Panc1 (cell line): Measurements from ENCODE around the gene TBKBP1. TPM values are rescaled to one million over a fixed set of nuclear protein-coding genes. Genes with fewer than 3 reads are reported as not detected.
A peak's percentile ranks its signal among the peaks of the same experiment; 100 is the strongest.

Experiments used
- ATAC-seq: fragments of 200-7000 bp; cut with Tn5 transposase; 2 replicates; pipeline ENCODE4 v1.9.1; 2020; ENCODE audit warnings: mild to moderate bottlenecking, moderate library complexity
- BruUV-seq: library from RNA; stranded (reverse); fragments of 400-500 nt; replicated peaks from 2 replicates; lab custom pipeline; 2021; lab: Mats Ljungman, UMichigan
- CTCF ChIA-PET: fragments of 300-600 bp; sonication (Branson Sonifier 250); formaldehyde crosslinking; loops from one replicate; lab custom pipeline; 2022; ENCODE audit warnings: antibody characterized with exemption; lab: Charles Lee
- POLR2A ChIA-PET: fragments of 300-600 bp; sonication (Branson Sonifier 250); formaldehyde crosslinking; loops from one replicate; lab custom pipeline; 2022; ENCODE audit warnings: antibody characterized with exemption; lab: Charles Lee
- DNase-seq: peaks from one replicate; pipeline ENCODE4 v3.0.0-alpha.2; 2010; ENCODE audit warnings: low read depth, low spot score
- H3K27ac ChIP-seq: 2 replicates; pipeline ENCODE4 v1.5.1; 2011; ENCODE audit warnings: mild to moderate bottlenecking, low read length, inconsistent platforms
- H3K27me3 ChIP-seq: fragments of 200-500 bp; sonication (Bioruptor generic); 2 replicates; pipeline ENCODE4 v1.6.0; 2014; ENCODE audit warnings: low read length, inconsistent platforms; ENCODE audit not compliant: control insufficient read depth, insufficient read depth
- H3K36me3 ChIP-seq: fragments of 200-500 bp; sonication (Bioruptor generic); 2 replicates; pipeline ENCODE4 v1.5.1; 2014; ENCODE audit warnings: inconsistent platforms, mild to moderate bottlenecking, low read length, moderate library complexity; ENCODE audit not compliant: control insufficient read depth, insufficient read depth
- H3K4me1 ChIP-seq: 2 replicates; pipeline ENCODE4 v1.5.1; 2011; ENCODE audit warnings: inconsistent platforms, mild to moderate bottlenecking, low read length, moderate library complexity; ENCODE audit not compliant: control insufficient read depth, insufficient read depth
- H3K4me3 ChIP-seq, 2 experiments: 2 replicates each; pipeline ENCODE4 v1.5.1; 2011 to 2012; ENCODE audit warnings: low read depth in 2 of 2, low read length in 2 of 2, mild to moderate bottlenecking in 2 of 2, inconsistent platforms in 1 of 2, moderate library complexity in 1 of 2
- H3K9me3 ChIP-seq: fragments of 200-500 bp; sonication (Bioruptor generic); 2 replicates; pipeline ENCODE4 v1.5.1; 2014; ENCODE audit warnings: low read depth, mild to moderate bottlenecking, inconsistent platforms, low read length, moderate library complexity; ENCODE audit not compliant: control insufficient read depth, insufficient read depth
- POLR2AphosphoS5 ChIP-seq: IDR thresholded peaks from 2 replicates; pipeline ENCODE4 v1.6.1; 2012; ENCODE audit warnings: mild to moderate bottlenecking, low read depth, low read length, moderate library complexity
- SIN3A ChIP-seq: IDR thresholded peaks from 2 replicates; pipeline ENCODE4 v1.6.1; 2012; ENCODE audit warnings: low read depth, mild to moderate bottlenecking, low read length, moderate library complexity, borderline replicate concordance; ENCODE audit not compliant: insufficient read depth
- TCF7L2 ChIP-seq: IDR thresholded peaks from 2 replicates; pipeline ENCODE4 v1.6.1; 2011; ENCODE audit warnings: mild to moderate bottlenecking, low read depth, low read length, inconsistent platforms
- in situ Hi-C: cut with HindIII; loops from 2 replicates; pipeline ENCODE4 v1.10.0; 2016; ENCODE audit warnings: low sequenced_read_pairs, low pct_unique_long_range_greater_than_20kb
- intact Hi-C: fragments of 100-400 bp; cut with micrococcal nuclease; formaldehyde crosslinking; loops from one replicate; pipeline ENCODE4 v1.10.0; 2022; ENCODE audit not compliant: unreplicated experiment
- total RNA-seq: library from RNA; stranded (reverse); gene quantifications from one replicate; pipeline ENCODE4 v1.2.1, GENCODE V29; 2021; ENCODE audit not compliant: unreplicated experiment
- TF ChIP-seq, protein P1 (sequence below): fragments of 450-650 bp; IDR thresholded peaks from 2 replicates; pipeline ENCODE4 v1.5.1; 2017; ENCODE audit warnings: mild to moderate bottlenecking
- TF ChIP-seq, protein P2 (sequence below), 2 experiments: IDR thresholded peaks; 2 replicates each; pipeline ENCODE4 v1.6.1; 2011 to 2012; ENCODE audit warnings: low read depth in 2 of 2, control low read depth in 1 of 2, low read length in 1 of 2, mild to moderate bottlenecking in 1 of 2, moderate library complexity in 1 of 2; ENCODE audit not compliant: insufficient read depth in 1 of 2

TBKBP1 gene
- total RNA-seq, 1 experiment from 2014 or later, result 12.0 TPM

- CTCF ChIA-PET, result no interaction called here
- Histone ChIP-seq H3K27ac (no peak overlapping the region), H3K9me3 (no peaks in the 10 kb centered on the region), H3K36me3 (no peaks in the 10 kb centered on the region), H3K27me3 (no peaks in the 10 kb centered on the region), H3K4me3 (no peak overlapping the region), H3K4me1 (peaks cover 3% of the 10 kb centered on the region; the same call in 1 of the 2 replicates)
- TF ChIP-seq, protein P1, sequence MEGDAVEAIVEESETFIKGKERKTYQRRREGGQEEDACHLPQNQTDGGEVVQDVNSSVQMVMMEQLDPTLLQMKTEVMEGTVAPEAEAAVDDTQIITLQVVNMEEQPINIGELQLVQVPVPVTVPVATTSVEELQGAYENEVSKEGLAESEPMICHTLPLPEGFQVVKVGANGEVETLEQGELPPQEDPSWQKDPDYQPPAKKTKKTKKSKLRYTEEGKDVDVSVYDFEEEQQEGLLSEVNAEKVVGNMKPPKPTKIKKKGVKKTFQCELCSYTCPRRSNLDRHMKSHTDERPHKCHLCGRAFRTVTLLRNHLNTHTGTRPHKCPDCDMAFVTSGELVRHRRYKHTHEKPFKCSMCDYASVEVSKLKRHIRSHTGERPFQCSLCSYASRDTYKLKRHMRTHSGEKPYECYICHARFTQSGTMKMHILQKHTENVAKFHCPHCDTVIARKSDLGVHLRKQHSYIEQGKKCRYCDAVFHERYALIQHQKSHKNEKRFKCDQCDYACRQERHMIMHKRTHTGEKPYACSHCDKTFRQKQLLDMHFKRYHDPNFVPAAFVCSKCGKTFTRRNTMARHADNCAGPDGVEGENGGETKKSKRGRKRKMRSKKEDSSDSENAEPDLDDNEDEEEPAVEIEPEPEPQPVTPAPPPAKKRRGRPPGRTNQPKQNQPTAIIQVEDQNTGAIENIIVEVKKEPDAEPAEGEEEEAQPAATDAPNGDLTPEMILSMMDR, result no peak
- TF ChIP-seq, protein P2, sequence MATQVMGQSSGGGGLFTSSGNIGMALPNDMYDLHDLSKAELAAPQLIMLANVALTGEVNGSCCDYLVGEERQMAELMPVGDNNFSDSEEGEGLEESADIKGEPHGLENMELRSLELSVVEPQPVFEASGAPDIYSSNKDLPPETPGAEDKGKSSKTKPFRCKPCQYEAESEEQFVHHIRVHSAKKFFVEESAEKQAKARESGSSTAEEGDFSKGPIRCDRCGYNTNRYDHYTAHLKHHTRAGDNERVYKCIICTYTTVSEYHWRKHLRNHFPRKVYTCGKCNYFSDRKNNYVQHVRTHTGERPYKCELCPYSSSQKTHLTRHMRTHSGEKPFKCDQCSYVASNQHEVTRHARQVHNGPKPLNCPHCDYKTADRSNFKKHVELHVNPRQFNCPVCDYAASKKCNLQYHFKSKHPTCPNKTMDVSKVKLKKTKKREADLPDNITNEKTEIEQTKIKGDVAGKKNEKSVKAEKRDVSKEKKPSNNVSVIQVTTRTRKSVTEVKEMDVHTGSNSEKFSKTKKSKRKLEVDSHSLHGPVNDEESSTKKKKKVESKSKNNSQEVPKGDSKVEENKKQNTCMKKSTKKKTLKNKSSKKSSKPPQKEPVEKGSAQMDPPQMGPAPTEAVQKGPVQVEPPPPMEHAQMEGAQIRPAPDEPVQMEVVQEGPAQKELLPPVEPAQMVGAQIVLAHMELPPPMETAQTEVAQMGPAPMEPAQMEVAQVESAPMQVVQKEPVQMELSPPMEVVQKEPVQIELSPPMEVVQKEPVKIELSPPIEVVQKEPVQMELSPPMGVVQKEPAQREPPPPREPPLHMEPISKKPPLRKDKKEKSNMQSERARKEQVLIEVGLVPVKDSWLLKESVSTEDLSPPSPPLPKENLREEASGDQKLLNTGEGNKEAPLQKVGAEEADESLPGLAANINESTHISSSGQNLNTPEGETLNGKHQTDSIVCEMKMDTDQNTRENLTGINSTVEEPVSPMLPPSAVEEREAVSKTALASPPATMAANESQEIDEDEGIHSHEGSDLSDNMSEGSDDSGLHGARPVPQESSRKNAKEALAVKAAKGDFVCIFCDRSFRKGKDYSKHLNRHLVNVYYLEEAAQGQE (IDR thresholded peaks at IDR 0.05; ENCODE audit: insufficient read depth in 1 of 2, low read depth in 2 of 2, low read length in 1 of 2), result peak; percentile 48 to 63; a peak in 2 of 4 replicates
- no TSS peak for BruUV-seq
- DNase-seq, result no peak
- in situ Hi-C loops, result no loop called here
- intact Hi-C loops, result no loop called here
- POLR2A ChIA-PET, result no interaction called here
- no peak for ATAC-seq
Observed at GRCh38 chr17:47725446-47726111, 31.6 kb downstream of the TBKBP1 start.

- POLR2A ChIA-PET, result no interaction called here
- Histone ChIP-seq H3K9me3 (no peaks in the 10 kb centered on the region), H3K27me3 (peaks cover 6% of the 10 kb centered on the region; the same call in 1 of the 2 replicates), H3K4me1 (no peaks in the 10 kb centered on the region), H3K27ac (no peak overlapping the region), H3K36me3 (no peaks in the 10 kb centered on the region), H3K4me3 (no peak overlapping the region)
- DNase-seq (no peak), ATAC-seq (no peak)
- in situ Hi-C loops (no loop called here), intact Hi-C loops (no loop called here)
- no TSS peak for BruUV-seq
- CTCF ChIA-PET, result interaction anchor here (1.0 kb wide), 1 partner anchor 27 kb away, joined by 3 read pairs; no protein-coding TSS in a partner anchor
- no peak for TF ChIP-seq SIN3A
- TF ChIP-seq POLR2AphosphoS5, result no peak
- TF ChIP-seq, protein P1, result no peak
- TF ChIP-seq TCF7L2, result no peak
- TF ChIP-seq, protein P2 (IDR thresholded peaks at IDR 0.05; ENCODE audit: insufficient read depth in 1 of 2, low read depth in 2 of 2, low read length in 1 of 2), result no peak
Observed at GRCh38 chr17:47726796-47727703, 33.1 kb downstream of the TBKBP1 start.
